HG03095 (cell line): ENCODE data around the gene SEC24C.
"Not testable (repeated sequence)": the region's sequence is repeated elsewhere in the genome, so short reads cannot be mapped to it uniquely, and the experiment has no call there.

ENCODE experiments used
- ATAC-seq: cut with Tn5 transposase; IDR thresholded peaks from one replicate; pipeline ENCODE4 v1.9.1; 2021; ENCODE audit warnings: moderate library complexity; ENCODE audit not compliant: unreplicated experiment

The SEC24C gene

DNA sequence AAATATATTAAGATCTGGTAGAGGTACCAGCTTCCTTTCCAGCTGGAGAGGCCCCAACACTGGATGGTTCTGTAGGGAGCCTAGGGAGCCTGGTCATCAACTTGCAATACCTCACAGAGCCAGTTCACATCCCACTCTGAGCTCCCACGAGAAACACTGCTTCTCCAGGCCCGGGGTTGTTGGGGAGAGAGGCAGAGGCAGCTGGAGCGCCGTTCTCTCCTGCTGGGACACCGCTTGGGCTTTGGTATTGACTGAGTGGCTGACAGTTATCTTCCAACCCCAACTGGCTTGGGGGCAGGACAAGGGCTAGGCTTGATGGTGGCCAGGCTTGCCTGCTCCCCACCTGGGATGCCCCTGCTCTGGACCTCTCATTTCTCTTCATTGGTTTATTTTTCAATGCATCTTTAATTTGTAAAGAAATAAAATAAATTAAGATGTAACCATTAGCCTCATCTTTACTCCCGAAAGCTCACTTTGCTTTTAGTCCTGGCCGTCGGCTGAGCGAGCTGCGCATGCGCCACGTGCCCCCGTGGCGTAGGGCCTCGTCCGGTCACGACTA is 27.6 kb downstream of the SEC24C start:
- no peak for ATAC-seq

DNA sequence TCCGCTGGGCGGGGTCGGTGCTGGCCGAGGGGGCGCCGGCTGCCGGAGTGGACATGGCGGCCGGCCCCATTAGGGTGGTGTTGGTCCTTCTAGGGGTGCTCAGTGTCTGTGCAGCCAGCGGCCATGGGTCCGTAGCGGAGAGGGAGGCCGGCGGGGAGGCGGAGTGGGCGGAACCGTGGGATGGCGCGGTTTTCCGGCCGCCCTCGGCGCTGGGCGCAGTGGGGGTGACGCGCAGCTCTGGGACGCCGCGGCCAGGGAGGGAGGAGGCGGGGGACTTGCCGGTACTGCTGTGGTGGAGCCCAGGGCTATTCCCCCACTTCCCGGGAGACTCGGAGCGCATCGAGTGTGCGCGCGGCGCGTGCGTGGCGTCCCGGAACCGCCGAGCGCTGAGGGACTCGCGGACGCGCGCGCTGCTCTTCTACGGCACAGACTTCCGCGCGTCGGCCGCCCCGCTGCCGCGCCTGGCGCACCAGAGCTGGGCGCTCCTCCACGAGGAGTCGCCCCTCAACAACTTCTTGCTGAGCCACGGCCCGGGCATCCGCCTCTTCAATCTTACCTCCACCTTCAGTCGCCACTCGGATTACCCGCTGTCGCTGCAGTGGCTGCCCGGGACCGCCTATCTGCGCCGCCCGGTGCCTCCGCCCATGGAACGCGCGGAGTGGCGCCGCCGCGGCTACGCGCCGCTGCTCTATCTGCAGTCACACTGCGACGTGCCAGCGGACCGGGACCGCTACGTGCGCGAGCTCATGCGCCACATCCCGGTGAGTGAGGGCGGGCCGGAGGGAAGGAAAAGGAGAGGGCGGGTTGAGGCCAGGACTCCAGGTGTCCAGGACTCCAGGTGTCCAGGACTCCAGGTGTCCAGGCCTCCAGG is 28.3 kb downstream of the SEC24C start:
- peak; percentile 56 for ATAC-seq

DNA sequence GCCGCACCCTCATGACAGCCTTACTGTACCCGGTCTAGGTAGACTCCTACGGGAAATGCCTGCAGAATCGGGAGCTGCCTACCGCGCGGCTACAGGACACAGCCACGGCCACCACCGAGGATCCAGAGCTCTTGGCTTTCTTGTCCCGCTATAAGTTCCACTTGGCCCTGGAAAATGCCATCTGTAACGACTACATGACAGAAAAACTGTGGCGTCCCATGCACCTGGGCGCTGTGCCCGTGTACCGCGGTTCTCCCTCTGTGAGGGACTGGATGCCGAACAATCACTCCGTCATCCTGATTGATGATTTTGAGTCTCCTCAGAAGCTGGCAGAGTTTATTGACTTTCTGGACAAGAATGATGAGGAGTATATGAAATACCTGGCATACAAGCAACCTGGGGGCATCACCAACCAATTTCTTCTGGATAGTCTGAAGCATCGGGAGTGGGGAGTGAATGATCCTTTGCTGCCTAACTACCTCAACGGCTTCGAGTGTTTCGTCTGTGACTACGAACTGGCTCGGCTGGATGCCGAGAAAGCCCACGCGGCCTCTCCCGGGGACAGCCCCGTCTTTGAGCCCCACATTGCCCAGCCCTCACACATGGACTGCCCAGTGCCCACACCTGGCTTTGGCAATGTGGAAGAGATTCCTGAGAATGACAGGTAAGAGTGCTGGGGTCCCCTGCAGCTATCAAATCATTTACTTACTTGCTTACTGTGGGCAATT is 29.1 kb downstream of the SEC24C start:
- no peak for ATAC-seq

DNA sequence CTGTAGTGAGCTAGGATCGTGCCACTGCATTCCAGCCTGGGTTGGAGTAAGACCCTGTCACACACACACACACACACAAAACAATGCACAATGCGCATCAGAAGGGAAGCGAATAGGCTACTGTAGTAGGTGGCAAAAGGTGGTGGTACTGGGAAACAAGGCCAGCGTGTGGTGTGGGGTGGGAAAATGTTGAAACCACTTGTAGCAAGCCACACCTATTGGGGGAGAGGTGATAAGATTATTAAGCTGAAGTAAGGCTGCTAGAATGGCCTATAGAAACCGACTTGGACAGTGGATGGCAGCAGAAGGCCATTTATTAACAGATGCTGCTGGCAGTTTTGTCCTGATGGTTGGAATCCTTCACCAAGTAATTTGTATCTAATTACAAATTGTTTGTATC is 30.5 kb downstream of the SEC24C start:
- no peak for ATAC-seq

DNA sequence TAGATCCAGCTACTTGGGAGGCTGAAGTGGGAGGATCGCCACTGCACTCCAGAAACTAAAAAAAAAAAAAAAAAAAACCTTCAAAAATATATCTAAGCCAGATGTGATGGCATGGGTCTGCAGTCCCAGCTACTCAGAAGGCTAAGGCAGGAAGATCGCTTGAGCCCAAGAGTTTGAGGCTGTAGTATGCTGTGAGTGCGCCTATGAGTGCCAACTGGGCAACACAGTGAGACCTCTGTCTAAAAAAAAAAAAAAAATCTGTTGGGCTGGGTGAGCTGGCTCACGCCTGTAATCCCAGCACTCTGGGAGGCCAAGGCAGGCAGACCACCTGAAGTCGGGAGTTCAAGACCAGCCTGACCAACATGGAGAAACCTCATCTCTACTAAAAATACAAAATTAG is 34.8 kb downstream of the SEC24C start:
- ATAC-seq = no peak

DNA sequence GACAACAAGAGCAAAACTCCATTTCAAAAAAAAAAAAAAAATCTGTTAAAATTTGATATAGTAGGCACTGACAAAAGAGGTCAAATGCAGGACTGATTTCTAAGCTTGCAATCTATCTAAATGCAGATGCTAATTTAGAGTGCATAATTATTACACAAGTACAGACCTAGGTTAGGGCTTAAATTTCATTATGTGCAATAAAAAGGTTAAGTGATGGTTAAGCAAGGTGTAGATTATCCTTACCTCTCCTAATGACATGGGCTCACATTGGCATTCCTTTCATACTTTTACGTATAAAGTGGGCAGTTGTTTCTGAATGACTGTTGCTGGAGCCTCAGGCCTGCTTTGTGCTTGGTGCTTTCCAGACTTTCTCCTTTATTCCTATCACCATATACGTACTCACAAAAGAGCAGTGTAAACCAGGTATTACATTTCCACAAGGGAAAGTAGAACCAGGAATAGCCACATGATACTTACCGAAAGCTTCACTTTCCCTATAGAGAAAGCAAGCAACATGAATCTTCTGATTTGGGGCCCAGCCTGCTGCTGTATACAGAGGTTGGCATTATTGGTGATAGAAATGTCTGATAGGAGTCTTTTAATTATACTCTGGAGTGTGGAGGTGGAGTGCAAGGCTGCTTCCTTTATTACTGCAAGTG is 35.5 kb downstream of the SEC24C start:
- ATAC-seq = no peak

DNA sequence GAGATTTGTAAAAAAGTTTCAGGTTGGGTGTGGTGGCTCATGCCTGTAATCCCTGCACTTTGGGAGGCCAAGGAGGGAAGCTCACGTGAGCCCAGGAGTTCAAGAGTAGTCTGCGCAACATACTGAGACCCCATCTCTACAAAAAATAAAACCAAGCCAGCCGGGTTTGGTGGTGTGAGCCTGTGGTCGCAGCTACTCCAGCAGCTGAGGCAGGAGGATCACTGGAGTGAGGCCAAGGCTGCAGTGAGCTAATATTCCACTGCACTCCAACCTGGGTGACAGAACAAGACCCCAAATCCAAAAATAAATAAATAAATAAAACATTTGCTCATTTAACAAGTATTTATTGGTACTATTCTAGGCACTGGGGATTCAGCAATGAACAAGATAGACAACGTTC is 36.1 kb downstream of the SEC24C start:
- no peak for ATAC-seq

DNA sequence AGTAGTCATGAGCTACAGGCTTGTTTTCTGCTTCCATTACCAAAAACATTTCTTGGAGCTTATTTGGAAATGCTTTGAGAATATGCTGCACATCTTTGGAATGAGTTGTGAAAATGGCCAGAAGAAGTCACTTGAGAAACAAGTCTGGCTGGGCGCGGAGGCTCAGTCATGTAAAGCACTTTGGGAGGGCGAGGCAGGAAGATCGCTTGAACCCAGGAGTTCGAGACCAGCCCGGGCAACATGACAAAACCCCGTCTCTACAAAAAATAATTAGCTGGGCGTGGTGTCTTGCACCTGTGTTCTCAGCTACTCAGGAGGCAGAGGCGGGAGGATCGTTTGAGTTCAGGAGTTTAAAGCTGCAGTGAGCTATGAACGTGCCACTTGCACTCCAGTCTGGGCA is 36.8 kb downstream of the SEC24C start:
- ATAC-seq = no peak

DNA sequence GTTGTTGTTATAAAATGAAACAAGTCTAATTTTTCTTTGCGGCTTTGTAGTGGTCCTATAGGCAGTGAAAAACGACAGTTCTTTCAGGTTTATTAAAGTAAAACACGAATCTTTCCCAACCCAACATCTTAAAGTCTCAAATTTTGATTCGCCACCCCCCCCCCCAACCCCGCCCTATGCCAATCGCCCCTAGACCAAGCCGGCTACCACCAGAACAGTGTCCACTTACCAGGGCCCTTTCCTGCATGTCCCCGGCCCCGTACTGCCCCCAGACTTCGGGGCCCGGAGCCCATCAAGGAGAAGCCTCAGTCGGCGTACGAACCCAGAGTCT is 37.3 kb downstream of the SEC24C start:
- ATAC-seq = peak; percentile 3

DNA sequence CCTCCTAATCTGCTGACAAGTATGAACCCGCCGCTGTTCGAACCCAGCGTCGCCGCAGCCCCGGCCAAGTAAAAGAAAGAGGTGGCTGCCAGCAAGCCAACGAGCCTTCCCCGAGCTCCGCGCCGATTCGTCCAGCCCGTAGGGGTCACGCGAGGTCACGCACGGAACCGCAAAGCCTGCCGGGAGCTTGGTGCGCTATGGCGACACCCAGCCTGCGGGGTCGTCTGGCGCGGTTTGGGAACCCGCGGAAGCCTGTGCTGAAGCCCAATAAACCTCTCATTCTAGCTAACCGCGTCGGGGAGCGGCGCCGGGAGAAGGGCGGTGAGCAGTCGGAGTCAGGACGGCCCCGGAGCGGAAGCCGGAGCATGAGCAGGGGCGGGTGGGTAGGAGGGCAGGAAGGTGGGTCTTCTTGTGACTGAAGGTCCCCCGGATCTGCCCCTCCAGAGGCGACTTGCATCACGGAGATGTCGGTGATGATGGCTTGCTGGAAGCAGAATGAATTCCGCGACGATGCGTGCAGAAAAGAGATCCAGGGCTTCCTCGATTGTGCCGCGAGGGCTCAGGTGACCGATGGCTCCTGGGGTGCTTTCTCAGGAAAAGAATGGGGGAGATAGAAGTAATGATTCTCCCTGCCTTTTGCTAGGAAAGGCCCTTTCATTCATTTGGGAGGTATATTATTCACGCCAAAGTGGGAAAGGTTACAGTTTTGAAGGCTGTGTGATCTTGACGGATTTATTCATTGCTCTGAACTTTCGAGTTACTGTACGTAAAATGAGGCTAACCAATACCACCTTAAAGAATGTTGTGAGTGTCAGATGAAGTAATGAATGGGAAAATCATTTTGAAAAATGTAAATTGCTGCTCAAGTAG is 37.9 kb downstream of the SEC24C start, which contains the start of gene CHCHD1:
CHCHD1 (plus strand) TSS at position 170 of the 870 bp plus-strand sequence; CDS start at position 198, 28 bp downstream.
- peak; percentile 51 for ATAC-seq

DNA sequence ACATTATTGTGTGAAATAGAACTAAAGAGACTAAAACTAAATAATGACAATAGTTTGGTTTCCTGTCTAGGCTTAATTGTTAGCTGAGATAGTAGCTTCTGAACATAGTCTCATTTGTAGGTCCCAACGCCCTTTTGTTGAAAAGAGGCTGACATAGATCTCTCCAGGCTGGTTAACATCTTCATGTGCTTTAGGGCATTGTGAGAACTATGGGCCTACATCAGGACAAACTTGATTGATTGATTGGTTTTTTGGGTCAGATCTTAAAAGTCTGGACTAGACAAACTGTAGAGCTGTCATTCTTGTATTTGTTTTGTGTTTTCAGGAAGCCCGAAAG is 38.5 kb downstream of the SEC24C start:
- no peak for ATAC-seq

DNA sequence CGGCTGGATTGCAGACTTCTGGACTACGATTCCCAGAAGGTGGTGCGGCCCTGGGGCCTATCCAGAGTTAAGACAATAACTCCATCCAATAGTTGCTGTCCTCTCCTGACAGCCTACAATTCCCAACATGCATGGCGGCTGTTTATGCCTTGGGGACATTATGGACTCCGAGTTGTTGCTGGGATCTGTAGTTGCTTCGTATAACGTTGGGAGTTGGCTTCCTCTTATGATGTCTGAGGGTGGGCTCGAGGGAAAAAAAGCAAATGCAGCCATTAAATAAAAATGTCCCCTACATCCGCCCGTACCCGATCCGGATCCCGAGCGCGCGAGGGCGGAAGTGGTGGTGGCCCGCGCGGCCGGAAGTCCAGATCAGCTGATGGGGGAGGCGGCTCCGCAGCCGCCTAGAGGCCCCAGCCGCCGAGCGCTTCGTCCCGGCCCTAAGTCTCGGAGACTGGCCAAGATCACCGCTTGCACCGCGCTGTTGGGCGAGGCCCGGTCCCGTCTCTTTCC is 41.1 kb downstream of the SEC24C start, which contains the start of gene ZSWIM8:
ZSWIM8 (plus strand) TSS at position 396 of the 510 bp plus-strand sequence. CDS start 273 bp downstream, outside the sequence.
- ATAC-seq = peak; percentile 72

DNA sequence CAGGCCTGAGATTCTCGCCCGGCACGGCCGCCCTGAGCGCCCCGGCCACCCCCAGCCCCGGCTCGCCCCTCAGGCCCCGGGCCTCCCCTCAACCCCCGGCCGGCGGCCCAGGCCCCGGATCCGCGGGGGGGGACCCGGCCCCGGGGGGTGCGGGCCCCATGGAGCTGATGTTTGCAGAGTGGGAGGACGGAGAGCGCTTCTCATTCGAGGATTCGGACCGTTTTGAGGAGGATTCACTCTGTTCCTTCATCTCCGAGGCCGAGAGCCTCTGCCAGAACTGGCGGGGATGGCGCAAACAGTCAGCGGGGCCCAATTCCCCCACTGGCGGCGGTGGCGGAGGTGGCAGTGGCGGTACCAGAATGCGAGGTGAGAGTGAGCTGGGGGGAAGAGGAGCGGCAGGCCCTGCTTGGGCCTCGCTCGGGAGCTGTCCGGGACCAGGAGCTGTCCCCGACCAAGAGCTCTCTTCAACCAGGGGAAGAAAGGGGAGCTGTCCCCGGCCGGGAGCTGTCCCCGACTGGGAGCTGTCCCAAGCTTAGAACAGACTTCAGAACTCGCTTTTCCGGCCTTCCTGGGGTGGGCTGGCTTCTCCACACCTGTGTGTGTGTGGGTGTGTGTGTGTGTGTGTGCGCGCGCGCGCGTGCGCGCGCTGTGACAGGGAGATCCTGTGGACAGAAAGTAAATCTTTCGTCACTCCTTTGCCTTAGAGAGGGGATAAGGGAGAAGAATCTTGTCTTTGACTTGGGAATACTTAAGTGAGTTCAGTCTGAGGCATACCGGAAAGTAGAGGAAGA is 41.7 kb downstream of the SEC24C start:
- ATAC-seq = peak; percentile 13

DNA sequence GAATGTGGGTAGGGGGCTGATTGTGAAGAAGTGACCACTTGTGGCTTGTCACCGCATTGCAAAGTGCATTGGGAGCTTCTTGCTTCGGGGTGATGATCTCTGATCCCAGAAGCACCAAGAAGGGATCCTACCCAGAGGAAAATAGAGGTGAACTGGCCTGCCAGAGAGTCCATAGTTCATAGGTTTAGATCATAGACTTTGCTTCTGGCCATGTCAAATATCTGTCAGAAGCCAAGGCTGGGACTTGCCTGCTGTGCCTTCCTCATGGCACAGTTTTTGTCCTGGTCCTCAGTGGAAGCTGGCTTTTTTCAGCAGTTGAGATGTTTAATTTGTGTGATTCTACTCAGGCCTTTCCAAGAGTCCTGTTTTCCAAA is 42.3 kb downstream of the SEC24C start:
- ATAC-seq = no peak

DNA sequence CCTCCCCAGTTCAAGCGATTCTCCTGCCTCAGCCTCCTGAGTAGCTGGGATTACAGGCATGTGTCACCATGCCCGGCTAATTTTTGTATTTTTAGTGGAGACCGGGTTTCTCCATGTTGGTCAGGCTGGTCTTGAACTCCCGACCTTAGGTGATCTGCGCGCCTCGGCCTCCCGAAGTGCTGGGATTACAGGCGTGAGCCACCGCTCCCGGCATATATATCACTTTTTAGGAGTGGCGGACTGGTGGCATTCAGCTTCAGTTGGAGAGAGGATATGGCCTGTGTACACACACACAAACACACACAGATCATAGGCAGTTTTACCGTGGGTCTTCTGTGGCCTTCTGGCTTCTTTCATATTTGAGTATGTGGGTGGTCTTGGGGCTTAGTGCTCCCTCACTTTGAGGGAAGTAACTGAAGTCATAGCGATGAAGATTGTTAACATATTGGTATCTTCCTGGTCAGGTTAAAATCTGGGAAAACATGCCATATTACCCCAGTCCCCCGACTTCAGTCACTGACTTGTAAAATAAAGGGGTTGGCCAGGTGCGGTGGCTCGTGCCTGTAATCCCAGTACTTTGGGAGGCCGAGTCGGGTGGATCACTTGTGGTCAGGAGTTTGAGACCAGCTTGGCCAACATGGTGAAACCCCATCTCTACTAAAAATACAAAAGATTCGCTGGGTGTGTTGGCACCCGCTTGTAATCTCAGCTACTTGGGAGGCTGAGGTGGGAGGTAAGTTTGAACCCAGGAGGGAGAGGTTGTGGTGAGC is 43.0 kb downstream of the SEC24C start:
- ATAC-seq = not testable (repeated sequence)

DNA sequence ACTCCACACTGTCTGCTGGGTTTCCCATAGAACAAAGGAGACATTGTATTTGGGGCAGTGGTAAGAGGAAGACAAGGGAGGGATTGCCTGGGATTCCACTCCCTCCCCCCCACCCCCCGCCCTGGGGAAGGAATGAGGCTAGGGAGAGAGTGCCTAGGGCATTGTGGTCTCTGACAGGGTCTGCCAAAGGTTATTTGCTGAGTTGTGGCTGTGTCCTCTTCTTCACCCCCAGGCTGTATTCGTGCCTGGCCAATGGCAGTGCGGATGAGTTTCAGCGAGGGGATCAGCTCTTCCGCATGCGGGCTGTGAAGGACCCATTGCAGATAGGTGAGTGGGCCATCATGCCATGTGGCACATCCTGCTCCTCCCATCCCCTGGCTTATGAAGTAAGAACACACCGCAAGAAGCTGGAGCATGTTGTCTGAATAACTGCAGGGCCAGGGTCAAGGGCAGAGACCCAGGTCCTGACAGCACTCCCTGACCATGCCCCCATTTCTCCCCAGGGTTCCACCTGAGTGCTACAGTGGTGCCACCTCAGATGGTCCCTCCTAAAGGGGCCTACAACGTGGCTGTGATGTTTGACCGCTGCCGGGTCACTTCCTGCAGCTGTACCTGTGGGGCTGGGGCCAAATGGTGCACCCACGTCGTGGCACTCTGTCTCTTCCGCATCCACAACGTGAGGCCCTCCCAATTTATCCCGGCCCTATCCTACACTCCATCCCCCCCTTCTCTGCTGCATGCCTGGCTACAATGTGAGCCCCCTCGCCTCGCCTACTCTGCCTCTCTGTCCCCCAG is 44.9 kb downstream of the SEC24C start:
- no peak for ATAC-seq

DNA sequence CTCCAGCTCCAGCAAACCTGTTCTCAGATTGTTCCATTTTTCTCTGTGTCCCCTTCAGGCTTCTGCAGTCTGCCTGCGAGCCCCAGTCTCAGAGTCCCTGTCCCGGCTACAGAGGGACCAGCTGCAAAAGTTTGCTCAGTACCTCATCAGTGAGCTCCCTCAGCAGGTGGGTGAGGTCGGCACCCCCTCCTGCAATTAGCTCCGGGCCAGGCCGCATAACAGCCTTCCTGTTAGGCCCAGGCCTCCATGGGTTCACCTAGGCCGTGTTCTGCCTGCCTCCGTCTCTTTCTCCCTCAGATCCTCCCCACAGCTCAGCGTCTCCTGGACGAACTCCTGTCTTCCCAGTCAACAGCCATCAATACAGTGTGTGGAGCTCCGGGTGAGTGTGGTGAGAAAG is 45.5 kb downstream of the SEC24C start:
- no peak for ATAC-seq
